DND-41 (cell line): Measurements from ENCODE around the gene BICC1.
"Not testable (repeated sequence)": the region's sequence is repeated elsewhere in the genome, so short reads cannot be mapped to it uniquely, and the experiment has no call there.

Experiments
- ATAC-seq: fragments of 200-7000 bp; cut with Tn5 transposase; 3 replicates; pipeline ENCODE4 v1.9.1; 2021; ENCODE audit warnings: low read depth; ENCODE audit not compliant: insufficient read depth
- DNase-seq: peaks from one replicate; pipeline ENCODE4 v3.0.0-alpha.2; 2020
- H2AFZ ChIP-seq: 2 replicates; pipeline ENCODE4 v1.6.0; 2012; ENCODE audit warnings: low read depth, low read length
- H3K27ac ChIP-seq: 2 replicates; pipeline ENCODE4 v1.5.1; 2012; ENCODE audit warnings: low read length, inconsistent platforms
- H3K27me3 ChIP-seq: fragments of 200-600 bp; sonication (generic); 2 replicates; pipeline ENCODE4 v1.6.0; 2012; ENCODE audit warnings: low read length, mild to moderate bottlenecking, inconsistent platforms; ENCODE audit not compliant: insufficient read depth, poor library complexity
- H3K36me3 ChIP-seq: 2 replicates; pipeline ENCODE4 v1.5.1; 2012; ENCODE audit warnings: low read length, inconsistent platforms; ENCODE audit not compliant: insufficient read depth
- H3K4me1 ChIP-seq: 2 replicates; pipeline ENCODE4 v1.5.1; 2012; ENCODE audit warnings: mild to moderate bottlenecking, low read length; ENCODE audit not compliant: insufficient read depth
- H3K4me2 ChIP-seq: 2 replicates; pipeline ENCODE4 v1.6.0; 2012; ENCODE audit warnings: mild to moderate bottlenecking, moderate library complexity, low read length, inconsistent platforms; ENCODE audit not compliant: insufficient read depth
- H3K4me3 ChIP-seq, 2 experiments: fragments of 200-600 bp in 1 of 2; shearing (Covaris generic) in 1 of 2; 2 replicates each; pipeline ENCODE4 v1.5.1; 2012 to 2016; ENCODE audit warnings: inconsistent platforms in 2 of 2, low read length in 2 of 2, mild to moderate bottlenecking in 2 of 2, low read depth in 1 of 2, moderate library complexity in 1 of 2
- H3K79me2 ChIP-seq: 2 replicates; pipeline ENCODE4 v1.6.0; 2012; ENCODE audit warnings: low read length, inconsistent platforms; ENCODE audit not compliant: insufficient read depth
- H3K9ac ChIP-seq: 2 replicates; pipeline ENCODE4 v1.6.0; 2012; ENCODE audit warnings: low read depth, mild to moderate bottlenecking, inconsistent platforms, low read length, moderate library complexity
- H3K9me3 ChIP-seq: 2 replicates; pipeline ENCODE4 v1.5.1; 2012; ENCODE audit warnings: low read length, moderate library complexity, mild to moderate bottlenecking, inconsistent platforms; ENCODE audit not compliant: insufficient read depth, severe bottlenecking
- H4K20me1 ChIP-seq: 2 replicates; pipeline ENCODE4 v1.6.0; 2012; ENCODE audit warnings: low read length; ENCODE audit not compliant: insufficient read depth
- EZH2 ChIP-seq: IDR thresholded peaks from 3 replicates; pipeline ENCODE4 v1.6.1; 2012; ENCODE audit warnings: borderline replicate concordance, low read depth, mild to moderate bottlenecking, moderate library complexity, low read length, inconsistent platforms; ENCODE audit not compliant: severe bottlenecking
- TF ChIP-seq, protein P1 (sequence below): IDR thresholded peaks from 2 replicates; pipeline ENCODE4 v1.5.1; 2012; ENCODE audit warnings: borderline replicate concordance, low read length, moderate library complexity, mild to moderate bottlenecking; ENCODE audit not compliant: poor library complexity, severe bottlenecking; ENCODE audit errors: extremely low read depth

BICC1 gene

DNA sequence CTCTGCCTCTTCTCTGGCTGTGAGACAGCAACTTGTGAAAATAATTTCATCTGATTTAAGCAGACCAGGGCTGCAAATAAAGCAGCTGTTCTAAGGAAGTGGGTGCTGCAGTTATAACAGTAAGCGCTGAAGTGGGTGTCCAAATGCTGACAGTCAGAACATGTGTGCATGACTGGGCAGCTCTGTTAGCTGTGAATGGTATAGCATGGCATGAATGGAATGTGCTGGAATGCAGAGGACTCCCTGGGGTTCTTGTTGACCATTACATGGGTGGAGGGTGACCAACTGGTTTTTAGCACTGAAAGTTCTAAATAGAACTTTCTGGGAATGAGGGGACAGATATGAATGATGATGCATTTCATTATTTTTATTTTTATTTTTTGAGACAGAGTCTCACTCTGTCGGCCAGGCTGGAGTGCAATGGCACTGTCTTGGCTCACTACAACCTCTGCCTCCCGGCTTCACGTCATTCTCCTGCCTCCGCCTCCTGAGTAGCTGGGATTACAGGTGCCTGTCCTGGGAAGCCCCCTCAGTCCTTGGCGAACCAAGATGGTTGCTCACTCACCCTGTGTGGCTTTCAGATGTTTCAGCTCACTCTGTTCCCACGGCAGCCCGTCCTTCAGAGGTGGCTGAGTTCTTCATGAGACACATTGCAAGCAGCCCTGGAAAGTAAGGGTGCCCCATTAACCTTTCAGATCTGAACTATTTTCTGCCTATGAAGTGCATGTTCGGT, 344.0 kb downstream of the BICC1 start:
- ATAC-seq (no peak), DNase-seq (no peak)
- Histone ChIP-seq H3K36me3 (no peaks in the 10 kb centered on the region), H4K20me1 (no peaks in the 10 kb centered on the region), H3K9ac (no peak overlapping the region), H3K4me3 (no peak overlapping the region), H3K27me3 (no peaks in the 10 kb centered on the region), H2AFZ (no peak overlapping the region), H3K79me2 (no peaks in the 10 kb centered on the region), H3K4me2 (no peak overlapping the region), H3K27ac (no peak overlapping the region), H3K9me3 (no peaks in the 10 kb centered on the region), H3K4me1 (no peaks in the 10 kb centered on the region)
- no peak for TF ChIP-seq EZH2
- TF ChIP-seq, protein P1, sequence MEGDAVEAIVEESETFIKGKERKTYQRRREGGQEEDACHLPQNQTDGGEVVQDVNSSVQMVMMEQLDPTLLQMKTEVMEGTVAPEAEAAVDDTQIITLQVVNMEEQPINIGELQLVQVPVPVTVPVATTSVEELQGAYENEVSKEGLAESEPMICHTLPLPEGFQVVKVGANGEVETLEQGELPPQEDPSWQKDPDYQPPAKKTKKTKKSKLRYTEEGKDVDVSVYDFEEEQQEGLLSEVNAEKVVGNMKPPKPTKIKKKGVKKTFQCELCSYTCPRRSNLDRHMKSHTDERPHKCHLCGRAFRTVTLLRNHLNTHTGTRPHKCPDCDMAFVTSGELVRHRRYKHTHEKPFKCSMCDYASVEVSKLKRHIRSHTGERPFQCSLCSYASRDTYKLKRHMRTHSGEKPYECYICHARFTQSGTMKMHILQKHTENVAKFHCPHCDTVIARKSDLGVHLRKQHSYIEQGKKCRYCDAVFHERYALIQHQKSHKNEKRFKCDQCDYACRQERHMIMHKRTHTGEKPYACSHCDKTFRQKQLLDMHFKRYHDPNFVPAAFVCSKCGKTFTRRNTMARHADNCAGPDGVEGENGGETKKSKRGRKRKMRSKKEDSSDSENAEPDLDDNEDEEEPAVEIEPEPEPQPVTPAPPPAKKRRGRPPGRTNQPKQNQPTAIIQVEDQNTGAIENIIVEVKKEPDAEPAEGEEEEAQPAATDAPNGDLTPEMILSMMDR, result no peak

GRCh38 chr10:58857251-58857805, 344.7 kb downstream of the BICC1 start:
- Histone ChIP-seq H3K4me3 (no peak overlapping the region), H3K36me3 (no peaks in the 10 kb centered on the region), H4K20me1 (no peaks in the 10 kb centered on the region), H3K9ac (no peak overlapping the region), H3K9me3 (no peaks in the 10 kb centered on the region), H3K27me3 (no peaks in the 10 kb centered on the region), H2AFZ (no peak overlapping the region), H3K4me2 (no peak overlapping the region), H3K27ac (no peak overlapping the region), H3K4me1 (no peaks in the 10 kb centered on the region), H3K79me2 (no peaks in the 10 kb centered on the region)
- no peak for TF ChIP-seq EZH2
- TF ChIP-seq, protein P1, result no peak
- DNase-seq (no peak), ATAC-seq (no peak)

- H3K4me2 ChIP-seq, H3K79me2 ChIP-seq, ATAC-seq, H4K20me1 ChIP-seq, H3K36me3 ChIP-seq, H3K9ac ChIP-seq, H3K9me3 ChIP-seq, H2AFZ ChIP-seq, H3K27me3 ChIP-seq, H3K4me1 ChIP-seq, H3K4me3 ChIP-seq, H3K27ac ChIP-seq, DNase-seq: not testable (repeated sequence)
Observed at GRCh38 chr10:58858123-58858522, 345.5 kb downstream of the BICC1 start.

GRCh38 chr10:58859526-58859925, 346.9 kb downstream of the BICC1 start:
- Histone ChIP-seq H2AFZ (no peak overlapping the region), H3K4me3 (no peak overlapping the region), H3K4me2 (no peak overlapping the region), H4K20me1 (no peaks in the 10 kb centered on the region), H3K36me3 (no peaks in the 10 kb centered on the region), H3K79me2 (no peaks in the 10 kb centered on the region), H3K4me1 (no peaks in the 10 kb centered on the region), H3K27ac (no peak overlapping the region), H3K9ac (no peak overlapping the region), H3K27me3 (no peaks in the 10 kb centered on the region), H3K9me3 (no peaks in the 10 kb centered on the region)
- TF ChIP-seq, protein P1, result no peak
- no peak for TF ChIP-seq EZH2
- DNase-seq (no peak), ATAC-seq (no peak)
